T-helper 2 cell treated with Interferon-gamma antibody and Interleukin-4, amounts not matched to agents 5 μg/mL and 100 μg/mL, for 36 hours (primary cell): Measurements from ENCODE around the gene ID4.

Experiments
- DNase-seq: peaks from one replicate; pipeline ENCODE4 v3.0.0; 2021; ENCODE audit warnings: low spot score
- H3K27ac Mint-ChIP-seq: one replicate; pipeline ENCODE4 v1.8.0; 2021; ENCODE audit warnings: mild to moderate bottlenecking, mixed read lengths
- H3K27me3 Mint-ChIP-seq: one replicate; pipeline ENCODE4 v1.8.0; 2021; ENCODE audit warnings: low read depth, mixed read lengths
- H3K36me3 Mint-ChIP-seq: one replicate; pipeline ENCODE4 v1.8.0; 2021; ENCODE audit warnings: low read depth, mixed read lengths
- H3K4me1 Mint-ChIP-seq: one replicate; pipeline ENCODE4 v1.8.0; 2021; ENCODE audit warnings: low read depth, mixed read lengths
- H3K4me3 Mint-ChIP-seq: one replicate; pipeline ENCODE4 v1.8.0; 2022; ENCODE audit warnings: mild to moderate bottlenecking, moderate library complexity, mixed read lengths
- H3K9me3 Mint-ChIP-seq: one replicate; pipeline ENCODE4 v1.8.0; 2021; ENCODE audit warnings: mixed read lengths

The ID4 gene, protein sequence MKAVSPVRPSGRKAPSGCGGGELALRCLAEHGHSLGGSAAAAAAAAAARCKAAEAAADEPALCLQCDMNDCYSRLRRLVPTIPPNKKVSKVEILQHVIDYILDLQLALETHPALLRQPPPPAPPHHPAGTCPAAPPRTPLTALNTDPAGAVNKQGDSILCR

DNA sequence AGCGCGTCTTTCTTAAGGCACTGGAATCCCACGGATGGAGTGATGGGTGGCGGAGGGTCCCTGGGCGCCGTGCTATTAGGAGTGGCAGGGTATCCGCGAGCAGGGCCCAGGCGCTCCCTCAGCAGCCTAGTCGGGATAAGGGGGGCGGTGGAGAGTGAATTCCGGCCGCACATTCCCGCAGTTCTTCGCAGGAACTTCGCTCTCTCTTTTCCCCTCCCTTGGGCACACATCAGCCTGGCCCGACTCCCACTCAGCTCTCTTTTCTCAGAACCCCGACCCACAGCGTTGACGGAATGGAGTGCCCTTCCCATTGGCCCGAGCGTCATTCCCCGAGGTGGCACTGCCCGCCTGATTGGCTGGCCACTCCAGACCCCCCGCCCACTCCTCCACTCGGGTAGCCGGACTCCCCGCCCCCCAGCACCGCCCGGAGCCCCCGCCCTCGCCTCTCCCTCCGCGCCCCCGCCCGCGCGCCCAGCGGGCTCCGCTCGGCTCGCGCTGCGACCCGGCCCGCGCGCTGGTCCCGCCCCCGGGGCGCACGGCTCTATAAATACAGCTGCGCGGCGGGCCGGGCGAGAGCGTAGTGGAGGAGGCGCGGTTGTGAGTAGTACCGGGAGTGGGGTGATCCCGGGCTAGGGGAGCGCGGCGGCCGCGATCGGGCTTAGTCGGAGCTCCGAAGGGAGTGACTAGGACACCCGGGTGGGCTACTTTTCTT, at the start of gene ID4:
TSS of gene ID4 (plus strand) at position 572 of the 712 bp plus-strand sequence. CDS start 385 bp downstream, outside the sequence.
- DNase-seq: no peak
- no peaks in the 10 kb centered on the region for H3K36me3 Mint-ChIP-seq
- H3K4me1 Mint-ChIP-seq: peaks cover 4% of the 10 kb centered on the region
- no peak within 1 kb of the TSS for H3K4me3 Mint-ChIP-seq
- H3K9me3 Mint-ChIP-seq: no peaks in the 10 kb centered on the region
- H3K27me3 Mint-ChIP-seq: peaks cover 61% of the 10 kb centered on the region
- peak within 1 kb of the TSS; percentile 49 for H3K27ac Mint-ChIP-seq

DNA sequence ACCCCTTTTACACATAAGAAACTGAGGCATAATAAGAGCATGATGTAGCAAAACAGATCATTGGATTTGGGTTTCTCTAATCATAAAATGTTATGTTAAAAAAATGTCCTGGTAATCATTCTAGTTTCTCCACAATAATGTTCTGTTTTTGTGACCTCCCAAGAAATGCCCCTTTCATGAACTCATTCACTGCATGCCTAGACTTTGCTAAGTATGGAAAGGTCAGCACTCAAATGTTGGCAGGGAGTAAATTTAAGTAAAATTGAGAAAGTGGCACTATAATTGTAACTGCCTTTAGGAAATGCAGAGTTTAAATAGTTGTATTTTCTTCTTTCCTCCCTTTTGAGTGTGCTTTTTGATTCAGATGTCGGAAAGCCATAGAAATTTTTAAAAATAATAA, 48.5 kb upstream of the ID4 start:
- no peak for DNase-seq
- no peaks in the 10 kb centered on the region for H3K36me3 Mint-ChIP-seq
- no peak overlapping the region for H3K27ac Mint-ChIP-seq
- no peaks in the 10 kb centered on the region for H3K9me3 Mint-ChIP-seq
- no peak overlapping the region for H3K4me3 Mint-ChIP-seq
- no peaks in the 10 kb centered on the region for H3K4me1 Mint-ChIP-seq
- no peaks in the 10 kb centered on the region for H3K27me3 Mint-ChIP-seq

DNA sequence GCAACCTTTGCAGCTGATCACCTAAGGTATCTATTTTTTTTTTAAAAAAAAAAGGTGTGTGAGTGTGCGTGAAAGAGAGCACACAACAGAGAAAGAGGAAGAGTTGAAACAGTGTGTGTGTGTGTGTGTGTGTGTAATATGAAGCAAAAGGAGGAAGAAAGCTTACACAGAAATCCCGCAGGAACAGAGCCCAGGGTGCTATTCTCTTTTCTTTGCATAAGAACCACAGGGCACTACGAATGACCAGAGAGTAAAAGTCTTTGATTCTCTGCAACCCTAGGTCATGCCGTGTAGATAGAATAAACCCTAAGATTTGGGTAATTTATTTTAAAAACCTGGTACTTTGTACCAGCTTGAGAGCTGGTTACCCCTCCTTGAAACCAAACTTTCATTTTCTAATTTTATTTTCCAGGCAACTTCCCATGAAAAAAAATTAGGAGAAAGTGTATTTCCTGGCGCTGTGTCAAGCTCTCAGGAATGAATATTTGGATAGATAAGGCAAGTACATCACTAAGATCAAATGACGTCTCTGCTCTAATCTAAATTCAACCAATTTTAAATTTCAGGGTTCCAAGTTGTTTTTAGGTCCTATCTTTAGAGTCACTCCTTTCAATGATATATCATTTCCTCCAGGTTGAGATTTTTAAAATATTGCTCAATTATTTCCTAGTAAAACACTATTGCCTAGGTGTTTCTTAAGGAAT, 47.9 kb upstream of the ID4 start:
- Mint-ChIP-seq H3K4me1 (no peaks in the 10 kb centered on the region), H3K4me3 (no peak overlapping the region)
- DNase-seq: no peak

DNA sequence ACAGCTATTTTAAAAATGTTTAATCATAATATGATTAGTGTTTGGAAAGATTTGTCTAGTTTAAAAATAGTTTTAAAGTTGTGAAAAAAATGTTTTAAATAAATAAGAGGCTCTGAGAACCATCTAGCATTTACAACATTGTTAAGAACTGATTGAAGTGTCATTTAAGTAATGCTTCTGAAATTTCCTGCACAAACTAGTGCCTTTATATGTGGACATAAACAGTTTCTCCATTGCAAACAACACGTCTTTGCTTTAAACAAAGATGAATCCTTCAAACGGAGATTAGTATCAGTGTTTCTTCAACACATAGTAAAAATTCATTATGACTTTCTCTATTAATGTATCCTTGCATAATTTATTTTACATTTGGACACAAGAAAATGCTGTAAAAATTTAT, 45.9 kb upstream of the ID4 start:
- no peak for DNase-seq
- H3K4me1 Mint-ChIP-seq: no peaks in the 10 kb centered on the region
- H3K9me3 Mint-ChIP-seq: no peaks in the 10 kb centered on the region
- no peak overlapping the region for H3K27ac Mint-ChIP-seq
- H3K4me3 Mint-ChIP-seq: no peak overlapping the region
- no peaks in the 10 kb centered on the region for H3K36me3 Mint-ChIP-seq
- H3K27me3 Mint-ChIP-seq: no peaks in the 10 kb centered on the region

More for the DNA sequence above, 47.9 kb upstream of the ID4 start:
- no peaks in the 10 kb centered on the region for H3K27me3 Mint-ChIP-seq
- no peaks in the 10 kb centered on the region for H3K36me3 Mint-ChIP-seq
- H3K9me3 Mint-ChIP-seq: no peaks in the 10 kb centered on the region
- no peak overlapping the region for H3K27ac Mint-ChIP-seq

DNA sequence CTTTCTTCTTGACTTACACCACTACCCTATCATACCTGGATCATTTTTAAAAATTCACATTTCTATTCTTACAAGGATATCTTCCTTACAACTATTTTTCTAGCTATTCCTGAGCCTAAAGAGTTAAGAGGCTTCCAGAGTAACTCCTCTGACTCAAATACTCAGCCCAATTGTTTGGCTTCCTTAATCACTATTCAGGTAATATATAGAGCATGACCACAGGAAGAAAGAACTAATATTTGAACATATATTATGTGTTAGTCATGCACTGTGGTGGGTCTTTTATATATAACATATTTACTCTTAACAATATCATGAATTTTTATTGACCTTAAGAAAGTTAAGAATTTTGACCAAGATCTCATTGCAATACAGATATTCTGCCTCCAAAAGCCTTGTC, 42.0 kb upstream of the ID4 start:
- H3K9me3 Mint-ChIP-seq: no peaks in the 10 kb centered on the region
- H3K27ac Mint-ChIP-seq: no peak overlapping the region
- H3K27me3 Mint-ChIP-seq: no peaks in the 10 kb centered on the region
- DNase-seq: no peak
- H3K4me1 Mint-ChIP-seq: no peaks in the 10 kb centered on the region
- H3K4me3 Mint-ChIP-seq: no peak overlapping the region
- H3K36me3 Mint-ChIP-seq: no peaks in the 10 kb centered on the region

DNA sequence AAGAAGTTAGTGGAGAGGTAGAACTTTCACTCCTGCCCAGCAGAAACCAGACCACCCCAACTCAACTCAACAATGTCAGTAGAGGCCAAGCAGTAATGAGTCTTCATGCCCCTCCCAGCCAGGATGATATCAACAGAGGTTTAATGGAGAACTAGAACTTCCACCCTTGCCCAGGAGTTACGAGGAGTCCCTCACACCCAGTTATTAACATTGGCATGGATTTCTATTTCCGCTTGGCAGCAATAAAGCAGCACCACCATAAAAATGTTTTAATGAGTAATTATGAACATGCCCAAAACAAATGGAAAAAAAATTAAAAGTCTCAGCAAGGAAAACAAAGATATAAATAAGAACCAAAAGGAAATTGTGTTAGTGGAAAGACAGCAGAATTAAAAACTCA, 40.7 kb upstream of the ID4 start:
- Mint-ChIP-seq H3K4me3 (no peak overlapping the region), H3K27me3 (peaks cover under 1% of the 10 kb centered on the region), H3K4me1 (no peaks in the 10 kb centered on the region), H3K27ac (no peak overlapping the region), H3K36me3 (no peaks in the 10 kb centered on the region), H3K9me3 (no peaks in the 10 kb centered on the region)
- no peak for DNase-seq

DNA sequence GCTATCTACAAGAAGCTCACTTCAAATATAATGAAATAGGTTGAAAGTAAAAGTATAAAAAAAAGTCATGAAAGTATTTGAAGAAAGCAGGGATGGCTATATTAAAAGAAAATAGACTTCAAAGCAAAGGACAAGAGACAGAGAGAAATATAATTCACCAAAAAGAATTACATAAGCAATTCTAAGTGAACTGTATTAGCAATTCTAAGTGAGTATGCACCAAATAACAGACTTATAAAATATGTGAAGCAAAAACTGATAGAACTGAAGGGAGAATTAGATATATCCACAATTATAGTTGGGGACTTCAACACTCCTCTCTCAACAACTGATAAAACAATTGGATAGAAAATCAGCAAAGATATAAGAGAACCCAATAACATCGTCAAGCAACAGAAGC, 38.8 kb upstream of the ID4 start:
- Mint-ChIP-seq H3K27me3 (peaks cover 7% of the 10 kb centered on the region), H3K36me3 (no peaks in the 10 kb centered on the region), H3K27ac (no peak overlapping the region)

DNA sequence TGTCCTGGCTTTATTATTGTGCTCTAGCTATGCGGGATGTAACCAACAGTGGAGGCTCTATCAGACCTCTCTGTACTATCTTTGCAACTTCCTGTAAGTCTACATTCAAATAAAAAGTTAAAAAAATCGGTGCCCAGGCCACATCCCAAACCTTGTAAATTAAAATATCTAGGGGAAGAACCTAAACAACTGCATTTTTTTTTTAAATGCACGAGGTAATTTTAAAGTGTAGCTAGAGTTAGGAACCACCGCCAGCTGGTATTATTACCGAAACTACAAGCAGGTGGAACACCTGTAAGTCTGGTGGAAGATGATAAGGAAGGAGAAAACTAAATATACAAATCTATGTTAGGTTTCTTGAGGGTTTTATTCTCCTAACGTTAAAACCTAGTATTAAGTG, 34.5 kb upstream of the ID4 start:
- Mint-ChIP-seq H3K27ac (no peak overlapping the region), H3K4me1 (peaks cover 7% of the 10 kb centered on the region), H3K9me3 (no peaks in the 10 kb centered on the region), H3K36me3 (no peaks in the 10 kb centered on the region), H3K4me3 (no peak overlapping the region), H3K27me3 (peaks cover 25% of the 10 kb centered on the region)
- no peak for DNase-seq

More for the DNA sequence above, 38.8 kb upstream of the ID4 start:
- H3K4me3 Mint-ChIP-seq: no peak overlapping the region
- DNase-seq: no peak
- H3K9me3 Mint-ChIP-seq: no peaks in the 10 kb centered on the region
- H3K4me1 Mint-ChIP-seq: no peaks in the 10 kb centered on the region

DNA sequence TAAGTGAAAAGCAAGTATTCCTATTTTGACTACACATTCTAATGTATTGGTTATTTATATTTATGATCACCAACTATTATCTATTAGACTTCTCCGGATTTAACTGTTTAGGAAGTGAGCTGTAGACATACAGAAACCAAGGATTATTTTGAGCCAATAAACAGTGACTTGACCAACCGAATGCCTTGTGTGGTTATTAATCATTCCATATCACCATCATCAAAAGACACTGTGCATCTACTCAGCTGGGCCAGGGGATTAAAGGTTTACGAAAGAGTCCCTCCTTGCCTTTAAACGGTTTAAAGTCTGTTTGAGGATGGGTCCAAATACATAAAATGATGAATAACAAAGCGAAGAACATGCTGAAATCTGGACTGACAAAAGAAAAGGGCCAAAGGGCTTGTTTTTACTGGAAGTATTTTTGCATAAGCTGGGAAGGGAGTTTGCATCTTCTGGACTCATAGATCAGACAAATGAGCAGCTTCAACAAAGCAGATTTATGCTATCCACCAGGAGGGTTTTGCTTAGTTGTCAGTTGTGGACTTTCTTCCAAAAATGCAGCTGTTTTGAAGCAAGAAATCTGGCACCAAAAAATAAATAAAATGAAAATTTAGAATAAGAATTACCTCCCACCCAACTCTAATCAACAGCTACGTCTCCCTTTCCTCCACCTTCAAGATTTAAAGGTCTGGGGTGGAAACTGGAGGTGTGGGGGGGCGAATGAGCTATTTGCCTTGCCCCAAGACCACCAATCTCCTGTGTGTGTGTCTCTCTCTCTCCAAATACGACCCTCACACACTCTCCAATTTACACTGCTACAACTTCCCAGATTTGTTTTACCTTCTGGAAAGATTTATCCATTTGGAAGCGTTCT, 33.6 kb upstream of the ID4 start:
- H3K36me3 Mint-ChIP-seq: no peaks in the 10 kb centered on the region
- H3K27ac Mint-ChIP-seq: no peak overlapping the region
- peak overlapping the region; percentile 62 for H3K4me3 Mint-ChIP-seq
- H3K4me1 Mint-ChIP-seq: peaks cover 7% of the 10 kb centered on the region
- H3K9me3 Mint-ChIP-seq: no peaks in the 10 kb centered on the region
- peaks cover 25% of the 10 kb centered on the region for H3K27me3 Mint-ChIP-seq
- no peak for DNase-seq

DNA sequence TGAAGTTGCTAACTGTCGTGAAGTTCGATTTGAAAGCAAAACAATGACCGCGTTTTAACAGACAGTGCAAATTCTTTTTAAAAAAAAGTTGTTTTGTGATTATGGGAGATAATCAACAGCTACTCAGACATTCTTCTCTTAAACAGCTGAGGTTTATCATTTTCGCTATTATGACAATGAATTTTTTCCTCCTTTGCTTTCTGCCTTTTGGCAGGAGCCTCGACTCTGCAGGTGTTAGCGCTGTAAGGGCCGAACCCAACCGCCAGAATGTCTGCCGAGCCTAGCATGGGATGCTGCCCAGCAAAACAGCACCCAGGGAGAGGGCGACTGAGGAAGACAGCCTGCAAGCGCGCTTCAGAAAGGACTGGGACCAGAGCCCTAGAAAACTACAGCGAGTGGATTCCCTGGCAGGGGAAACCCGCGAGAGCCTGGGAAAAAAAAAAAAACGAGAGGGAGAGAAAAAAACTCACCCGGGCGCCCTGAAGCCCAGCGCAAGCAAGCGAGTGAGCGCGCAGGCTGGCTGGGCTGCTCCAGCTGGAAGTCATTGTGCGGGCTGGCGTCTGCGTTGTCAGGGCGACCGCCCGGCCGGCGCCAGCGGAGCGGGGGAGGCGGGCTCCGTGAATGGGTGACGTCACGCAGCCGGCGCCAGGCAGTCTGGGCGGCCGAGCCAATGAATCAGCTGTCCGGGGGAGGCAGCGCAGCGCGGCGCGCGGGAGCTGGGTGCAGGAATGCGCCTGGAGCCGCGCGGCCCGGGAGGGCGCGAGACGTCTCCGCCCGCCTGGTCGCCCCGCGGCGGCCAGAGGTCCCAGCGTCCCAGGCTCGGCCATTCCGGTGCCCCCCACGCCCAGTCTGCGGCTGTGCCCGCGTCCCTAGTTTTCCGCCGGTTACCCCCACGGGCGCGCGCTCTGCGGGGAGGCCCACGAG, 32.7 kb upstream of the ID4 start:
- Mint-ChIP-seq H3K9me3 (no peaks in the 10 kb centered on the region), H3K4me3 (peak overlapping the region; percentile 63), H3K27me3 (peaks cover 25% of the 10 kb centered on the region), H3K36me3 (no peaks in the 10 kb centered on the region), H3K4me1 (peaks cover 7% of the 10 kb centered on the region), H3K27ac (no peak overlapping the region)
- DNase-seq: peak; percentile 76

DNA sequence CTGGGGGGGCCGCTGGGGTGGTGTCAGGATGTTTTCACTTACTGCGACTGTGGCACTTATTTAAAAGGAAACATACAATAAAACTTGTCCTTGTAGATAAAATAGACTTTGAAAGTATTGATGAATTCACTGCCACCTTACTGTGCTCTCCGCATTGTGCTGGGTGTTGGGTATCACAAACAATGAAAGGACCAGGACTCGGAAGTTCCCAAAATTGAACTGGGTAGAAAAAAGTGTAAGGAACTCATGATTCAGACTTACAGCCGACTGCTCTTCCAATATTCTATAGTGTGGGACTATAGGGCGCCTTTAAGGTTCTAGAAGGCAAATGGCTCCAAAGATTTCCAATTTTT, 32.1 kb upstream of the ID4 start:
- Mint-ChIP-seq H3K27me3 (peaks cover 25% of the 10 kb centered on the region), H3K36me3 (no peaks in the 10 kb centered on the region), H3K4me1 (peaks cover 7% of the 10 kb centered on the region), H3K4me3 (peak overlapping the region; percentile 63), H3K9me3 (no peaks in the 10 kb centered on the region), H3K27ac (no peak overlapping the region)
- DNase-seq: no peak

DNA sequence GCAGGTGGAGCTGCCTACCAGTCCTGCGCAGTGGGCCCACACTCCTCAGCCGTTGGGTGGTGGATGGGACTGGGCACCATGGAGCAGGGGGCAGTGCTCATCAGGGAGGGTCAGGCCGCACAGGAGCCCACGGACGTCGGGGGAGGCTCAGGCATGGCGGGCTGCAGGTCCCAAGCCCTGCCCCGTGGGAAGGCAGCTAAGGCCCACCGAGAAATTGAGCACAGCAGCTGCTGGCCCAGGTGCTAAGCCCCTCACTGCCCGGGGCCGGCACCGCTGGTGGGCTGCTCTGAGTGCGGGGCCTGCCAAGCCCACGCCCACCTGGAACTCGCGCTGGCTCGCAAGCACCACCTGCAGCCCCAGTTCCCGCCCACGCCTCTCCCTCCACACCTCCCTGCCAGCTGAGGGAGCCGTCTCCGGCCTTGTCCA, 30.2 kb upstream of the ID4 start:
- H3K4me3 Mint-ChIP-seq: no peak overlapping the region
- no peak overlapping the region for H3K27ac Mint-ChIP-seq
- H3K27me3 Mint-ChIP-seq: peaks cover 22% of the 10 kb centered on the region
- H3K36me3 Mint-ChIP-seq: no peaks in the 10 kb centered on the region
- H3K9me3 Mint-ChIP-seq: no peaks in the 10 kb centered on the region
- no peak for DNase-seq
- peaks cover 7% of the 10 kb centered on the region for H3K4me1 Mint-ChIP-seq
